ENCODE measurements around the gene CALML6.
A peak's percentile ranks its signal among the peaks of the same experiment; 100 is the strongest.

Gene CALML6

GRCh38 chr1:1893997-1894353 is 21.1 kb upstream of the CALML6 start:
- H3K27ac ChIP-seq (ENCODE audit: low read depth, low read length, poor library complexity, severe bottlenecking) = peak overlapping the region; percentile 98

GRCh38 chr1:1894354-1895059 is 20.6 kb upstream of the CALML6 start:
- peaks cover 6% of the 10 kb centered on the region; the same call in 1 of the 2 replicates for H3F3A ChIP-seq (ENCODE audit: insufficient read depth, low read length)
- peak overlapping the region; percentile 55 for H3K9ac ChIP-seq (ENCODE audit: low read length)
- peak overlapping the region; percentile 0 for H3K4me3 ChIP-seq (ENCODE audit: low read depth, low read length, poor library complexity, severe bottlenecking)
- peak overlapping the region; percentile 98 for H3K27ac ChIP-seq (ENCODE audit: low read depth, low read length, poor library complexity, severe bottlenecking)
- H3K9me2 ChIP-seq (ENCODE audit: low read depth, low read length) = no peaks in the 10 kb centered on the region
- H3K36me3 ChIP-seq (ENCODE audit: insufficient read depth, low read length) = peaks cover 3% of the 10 kb centered on the region; the same call in 1 of the 2 replicates
- peaks cover 76% of the 10 kb centered on the region for H3K4me1 ChIP-seq (ENCODE audit: insufficient read depth, low read length, severe bottlenecking)
- H3K27me3 ChIP-seq (ENCODE audit: insufficient read depth, low read length) = no peaks in the 10 kb centered on the region
- H4K20me1 ChIP-seq (ENCODE audit: insufficient read depth, low read length) = no peaks in the 10 kb centered on the region
- TF ChIP-seq CTCF (IDR thresholded peaks at IDR 0.05; ENCODE audit: low read length) (no peak), EZH2 (IDR thresholded peaks at IDR 0.05; ENCODE audit: borderline replicate concordance, low read length) (no peak)
- peaks cover 7% of the 10 kb centered on the region for H3K79me2 ChIP-seq (ENCODE audit: insufficient read depth, low read length)
- no peaks in the 10 kb centered on the region for H3K9me3 ChIP-seq (ENCODE audit: low read length)
- H2AFZ ChIP-seq (ENCODE audit: low read length) = no peak overlapping the region
- H3K4me2 ChIP-seq (ENCODE audit: low read length) = peak overlapping the region; percentile 48

More at GRCh38 chr1:1893997-1894353, 21.1 kb upstream of the CALML6 start:
- Histone ChIP-seq H3K4me3 (ENCODE audit: low read depth, low read length, poor library complexity, severe bottlenecking) (no peak overlapping the region), H3K9me3 (ENCODE audit: low read length) (no peaks in the 10 kb centered on the region), H2AFZ (ENCODE audit: low read length) (no peak overlapping the region), H3K4me2 (ENCODE audit: low read length) (peak overlapping the region; percentile 48; the same call in 1 of the 2 replicates), H3K9ac (ENCODE audit: low read length) (peak overlapping the region; percentile 55; the same call in 1 of the 2 replicates), H3K9me2 (ENCODE audit: low read depth, low read length) (no peaks in the 10 kb centered on the region), H4K20me1 (ENCODE audit: insufficient read depth, low read length) (peaks cover 4% of the 10 kb centered on the region; the same call in 1 of the 2 replicates), H3K4me1 (ENCODE audit: insufficient read depth, low read length, severe bottlenecking) (peaks cover 74% of the 10 kb centered on the region), H3K36me3 (ENCODE audit: insufficient read depth, low read length) (peaks cover 8% of the 10 kb centered on the region; the same call in 1 of the 2 replicates), H3K27me3 (ENCODE audit: insufficient read depth, low read length) (no peaks in the 10 kb centered on the region), H3K79me2 (ENCODE audit: insufficient read depth, low read length) (peaks cover 13% of the 10 kb centered on the region), H3F3A (ENCODE audit: insufficient read depth, low read length) (peaks cover 6% of the 10 kb centered on the region; the same call in 1 of the 2 replicates)
- TF ChIP-seq EZH2 (IDR thresholded peaks at IDR 0.05; ENCODE audit: borderline replicate concordance, low read length) (no peak), CTCF (IDR thresholded peaks at IDR 0.05; ENCODE audit: low read length) (no peak)

DNA sequence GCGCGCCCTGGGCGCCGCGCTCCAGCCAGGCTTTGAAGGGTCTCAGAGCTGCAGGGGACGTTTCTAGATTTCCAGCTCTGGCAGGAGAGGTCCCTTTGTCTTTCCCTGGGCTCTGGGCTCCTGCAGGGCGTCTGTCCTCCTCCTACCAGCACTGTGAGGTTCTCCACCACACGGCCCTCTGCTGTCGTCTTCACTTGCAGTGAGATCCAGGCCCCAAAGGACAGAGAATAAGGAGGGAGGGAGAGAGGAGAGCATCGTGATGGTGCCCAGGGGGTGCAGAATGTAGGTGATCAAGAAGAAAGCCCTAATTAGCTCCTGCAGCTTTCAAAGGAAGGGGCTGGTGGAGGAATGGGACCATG is 20.0 kb upstream of the CALML6 start:
- peak overlapping the region; percentile 0 for H3K4me3 ChIP-seq (ENCODE audit: low read depth, low read length, poor library complexity, severe bottlenecking)
- no peak for TF ChIP-seq EZH2 (IDR thresholded peaks at IDR 0.05; ENCODE audit: borderline replicate concordance, low read length)
- no peak for TF ChIP-seq CTCF (IDR thresholded peaks at IDR 0.05; ENCODE audit: low read length)
- peaks cover 81% of the 10 kb centered on the region for H3K4me1 ChIP-seq (ENCODE audit: insufficient read depth, low read length, severe bottlenecking)

More for the DNA sequence above, 20.0 kb upstream of the CALML6 start:
- no peaks in the 10 kb centered on the region for H3K27me3 ChIP-seq (ENCODE audit: insufficient read depth, low read length)
- peaks cover 2% of the 10 kb centered on the region for H3K79me2 ChIP-seq (ENCODE audit: insufficient read depth, low read length)
- no peaks in the 10 kb centered on the region for H3K9me3 ChIP-seq (ENCODE audit: low read length)
- H4K20me1 ChIP-seq (ENCODE audit: insufficient read depth, low read length) = no peaks in the 10 kb centered on the region
- H2AFZ ChIP-seq (ENCODE audit: low read length) = no peak overlapping the region
- no peaks in the 10 kb centered on the region for H3K9me2 ChIP-seq (ENCODE audit: low read depth, low read length)
- peak overlapping the region; percentile 98 for H3K27ac ChIP-seq (ENCODE audit: low read depth, low read length, poor library complexity, severe bottlenecking)
- H3K9ac ChIP-seq (ENCODE audit: low read length) = peak overlapping the region; percentile 55
- H3K4me2 ChIP-seq (ENCODE audit: low read length) = peak overlapping the region; percentile 48
- no peaks in the 10 kb centered on the region for H3K36me3 ChIP-seq (ENCODE audit: insufficient read depth, low read length)
- peaks cover 6% of the 10 kb centered on the region; the same call in 1 of the 2 replicates for H3F3A ChIP-seq (ENCODE audit: insufficient read depth, low read length)

Measured in OCI-LY1 (cell line).